HG03575 (cell line): Measurements from ENCODE around the gene ATP1A3.
"Not testable (repeated sequence)": the region's sequence is repeated elsewhere in the genome, so short reads cannot be mapped to it uniquely, and the experiment has no call there.

Experiments
- ATAC-seq: cut with Tn5 transposase; IDR thresholded peaks from one replicate; pipeline ENCODE4 v1.9.1; 2021; ENCODE audit not compliant: unreplicated experiment, insufficient number of reproducible peaks, low FRiP score; ENCODE audit errors: extremely low read depth

ATP1A3 gene

GRCh38 chr19:41993612-41994483 lies at the start of gene ATP1A3:
Gene ATP1A3, minus strand, starts transcription at chr19:41994230. Its CDS starts 154 bp downstream, at chr19:41994076.
- ATAC-seq: no peak

- ATAC-seq: no peak
Observed at GRCh38 chr19:42042455-42043170, 48.6 kb upstream of the ATP1A3 start.

GRCh38 chr19:42040491-42040890 lies 46.5 kb upstream of the ATP1A3 start:
- ATAC-seq: not testable (repeated sequence)

GRCh38 chr19:42040031-42040430 lies 46.0 kb upstream of the ATP1A3 start:
- ATAC-seq: no peak

- no peak for ATAC-seq
Observed at GRCh38 chr19:42038666-42039065, 44.6 kb upstream of the ATP1A3 start.

- ATAC-seq: no peak
Observed at GRCh38 chr19:42037649-42038048, 43.6 kb upstream of the ATP1A3 start.

- not testable (repeated sequence) for ATAC-seq
Observed at GRCh38 chr19:42034640-42035391, 40.8 kb upstream of the ATP1A3 start.

GRCh38 chr19:42033413-42033812 lies 39.4 kb upstream of the ATP1A3 start:
- ATAC-seq: no peak

GRCh38 chr19:42032431-42032830 lies 38.4 kb upstream of the ATP1A3 start:
- no peak for ATAC-seq

GRCh38 chr19:42030645-42031440 lies 36.8 kb upstream of the ATP1A3 start:
- no peak for ATAC-seq

- ATAC-seq: no peak
Observed at GRCh38 chr19:42028304-42029216, 34.5 kb upstream of the ATP1A3 start.

GRCh38 chr19:42024622-42025111 lies 30.6 kb upstream of the ATP1A3 start:
- ATAC-seq: no peak

- ATAC-seq: no peak
Observed at GRCh38 chr19:42023943-42024260, 29.9 kb upstream of the ATP1A3 start.

- ATAC-seq: no peak
Observed at GRCh38 chr19:42023121-42023942, 29.3 kb upstream of the ATP1A3 start.

GRCh38 chr19:42022616-42023015 lies 28.6 kb upstream of the ATP1A3 start:
- no peak for ATAC-seq

- ATAC-seq: no peak
Observed at GRCh38 chr19:42021185-42021584, 27.2 kb upstream of the ATP1A3 start.
